ENCODE results near the gene NDNF. TPM values are rescaled to one million over a fixed set of nuclear protein-coding genes. Genes with fewer than 3 reads are reported as not detected.

Gene NDNF
- total RNA-seq (not detected in 2 replicates), polyA plus RNA-seq (not detected in 2 replicates), polyA minus RNA-seq (not detected in 2 replicates)
- 0.19 TPM for total RNA-seq (2013)

- intact Hi-C loops (cut with micrococcal nuclease) = no loop called here
- ChIA-PET CTCF (no interaction called here), POLR2A (no interaction called here)
- Histone ChIP-seq H3K4me3 (ENCODE audit: control extremely low read depth in 1 of 5, extremely low read depth in 1 of 5, insufficient read depth in 1 of 5, low read depth in 2 of 5, low read length in 4 of 5) (no peak within 1 kb of the TSS), H3K9me3 (ENCODE audit: control extremely low read depth in 1 of 3, control insufficient read depth in 2 of 3, insufficient read depth in 1 of 3, low read length in 2 of 3) (peaks cover 0 to 13% (median 0%) of the 10 kb centered on the region in 3 donors), H2AFZ (ENCODE audit: insufficient read depth, low read depth, low read length, poor library complexity, severe bottlenecking) (peak within 1 kb of the TSS; percentile 46), H3K79me2 (ENCODE audit: control insufficient read depth, insufficient read depth, low read length) (no peaks in the 10 kb centered on the region), H4K20me1 (ENCODE audit: control insufficient read depth, insufficient read depth, low read length, poor library complexity, severe bottlenecking) (no peaks in the 10 kb centered on the region), H3K9ac (ENCODE audit: low read length) (no peak within 1 kb of the TSS), H3K27me3 (replicated peaks in 1 of 4; ENCODE audit: control extremely low read depth in 1 of 4, control insufficient read depth in 3 of 4, insufficient read depth in 4 of 4, low read length in 3 of 4) (peaks cover 0 to 41% (median 35%) of the 10 kb centered on the region in 4 experiments), H3K36me3 (replicated peaks in 1 of 2; ENCODE audit: control extremely low read depth in 1 of 2, control insufficient read depth in 1 of 2, extremely low read depth in 1 of 2, insufficient read depth in 2 of 2, low read length in 1 of 2) (no peaks in the 10 kb centered on the region), H3K4me1 (ENCODE audit: control insufficient read depth in 2 of 2, insufficient read depth in 2 of 2, low read length in 2 of 2) (peaks cover 18% of the 10 kb centered on the region in 2 donors), H3K27ac (ENCODE audit: low read length in 2 of 2) (no peak within 1 kb of the TSS), H3K4me2 (replicated peaks; ENCODE audit: low read depth, low read length, poor library complexity, severe bottlenecking) (peak within 1 kb of the TSS; percentile 50)
- TF ChIP-seq EZH2 (IDR thresholded peaks at IDR 0.05; ENCODE audit: borderline replicate concordance, insufficient read depth, low read depth, low read length, poor library complexity, severe bottlenecking) (no peak), CTCF (IDR thresholded peaks at IDR 0.05) (no peak)
- Mint-ChIP-seq H3K9me3 (ENCODE audit: insufficient read depth) (no peaks in the 10 kb centered on the region), H3K4me1 (peaks cover 13% of the 10 kb centered on the region), H3K27ac (no peak within 1 kb of the TSS), H3K4me3 (peak within 1 kb of the TSS; percentile 64), H3K27me3 (peaks cover 61% of the 10 kb centered on the region)
- WGBS (ENCODE audit: insufficient coverage) = 1% methylated on average over 67 of the region's 76 CpGs
- DNase-seq (peak; percentile 5), ATAC-seq (ENCODE audit: low read depth) (no peak)
These were observed at the start of gene NDNF for GRCh38 chr4:121072224-121073003. TSS of gene NDNF (minus strand) at chr4:121072535. CDS start at chr4:121045837, 26,698 bp downstream.

GRCh38 chr4:121119715-121120114 is 47.4 kb upstream of the NDNF start:
- no peaks in the 10 kb centered on the region for H3K9me3 Mint-ChIP-seq (ENCODE audit: insufficient read depth)
- H3K4me3 Mint-ChIP-seq = no peak overlapping the region
- Histone ChIP-seq H2AFZ (ENCODE audit: insufficient read depth, low read depth, low read length, poor library complexity, severe bottlenecking) (no peak overlapping the region), H3K79me2 (ENCODE audit: control insufficient read depth, insufficient read depth, low read length) (no peaks in the 10 kb centered on the region), H3K27ac (ENCODE audit: low read length in 2 of 2) (no peak overlapping the region), H3K4me3 (ENCODE audit: control extremely low read depth in 1 of 5, extremely low read depth in 1 of 5, insufficient read depth in 1 of 5, low read depth in 2 of 5, low read length in 4 of 5) (no peak overlapping the region), H3K4me2 (replicated peaks; ENCODE audit: low read depth, low read length, poor library complexity, severe bottlenecking) (no peak overlapping the region), H3K9ac (ENCODE audit: low read length) (no peak overlapping the region), H3K36me3 (replicated peaks in 1 of 2; ENCODE audit: control extremely low read depth in 1 of 2, control insufficient read depth in 1 of 2, extremely low read depth in 1 of 2, insufficient read depth in 2 of 2, low read length in 1 of 2) (no peaks in the 10 kb centered on the region), H3K9me3 (ENCODE audit: control extremely low read depth in 1 of 3, control insufficient read depth in 2 of 3, insufficient read depth in 1 of 3, low read length in 2 of 3) (no peaks in the 10 kb centered on the region), H3K4me1 (ENCODE audit: control insufficient read depth in 2 of 2, insufficient read depth in 2 of 2, low read length in 2 of 2) (no peaks in the 10 kb centered on the region), H3K27me3 (replicated peaks in 1 of 4; ENCODE audit: control extremely low read depth in 1 of 4, control insufficient read depth in 3 of 4, insufficient read depth in 4 of 4, low read length in 3 of 4) (no peaks in the 10 kb centered on the region), H4K20me1 (ENCODE audit: control insufficient read depth, insufficient read depth, low read length, poor library complexity, severe bottlenecking) (no peaks in the 10 kb centered on the region)
- DNase-seq (no peak), ATAC-seq (ENCODE audit: low read depth) (no peak)
- H3K27me3 Mint-ChIP-seq = no peaks in the 10 kb centered on the region
- ChIA-PET POLR2A (no interaction called here), CTCF (no interaction called here)
- WGBS (ENCODE audit: insufficient coverage) = no CpG with 5 or more reads among the region's 1 CpG
- no peak overlapping the region for H3K27ac Mint-ChIP-seq
- no peaks in the 10 kb centered on the region for H3K4me1 Mint-ChIP-seq
- intact Hi-C loops (cut with micrococcal nuclease) = no loop called here
- TF ChIP-seq EZH2 (IDR thresholded peaks at IDR 0.05; ENCODE audit: borderline replicate concordance, insufficient read depth, low read depth, low read length, poor library complexity, severe bottlenecking) = no peak
- TF ChIP-seq CTCF (IDR thresholded peaks at IDR 0.05) = no peak
